SK-N-MC (cell line): ENCODE measurements around the gene CNOT6.

Experiments used
- EZH2 ChIP-seq: fragments of 200-600 bp; sonication (generic); IDR thresholded peaks from one replicate; pipeline ENCODE4 v1.6.1; 2017; ENCODE audit warnings: antibody characterized with exemption
- POLR2AphosphoS5 ChIP-seq: IDR thresholded peaks from 2 replicates; pipeline ENCODE4 v1.6.1; 2012; ENCODE audit warnings: mild to moderate bottlenecking, low read depth, low read length, borderline replicate concordance

DNA sequence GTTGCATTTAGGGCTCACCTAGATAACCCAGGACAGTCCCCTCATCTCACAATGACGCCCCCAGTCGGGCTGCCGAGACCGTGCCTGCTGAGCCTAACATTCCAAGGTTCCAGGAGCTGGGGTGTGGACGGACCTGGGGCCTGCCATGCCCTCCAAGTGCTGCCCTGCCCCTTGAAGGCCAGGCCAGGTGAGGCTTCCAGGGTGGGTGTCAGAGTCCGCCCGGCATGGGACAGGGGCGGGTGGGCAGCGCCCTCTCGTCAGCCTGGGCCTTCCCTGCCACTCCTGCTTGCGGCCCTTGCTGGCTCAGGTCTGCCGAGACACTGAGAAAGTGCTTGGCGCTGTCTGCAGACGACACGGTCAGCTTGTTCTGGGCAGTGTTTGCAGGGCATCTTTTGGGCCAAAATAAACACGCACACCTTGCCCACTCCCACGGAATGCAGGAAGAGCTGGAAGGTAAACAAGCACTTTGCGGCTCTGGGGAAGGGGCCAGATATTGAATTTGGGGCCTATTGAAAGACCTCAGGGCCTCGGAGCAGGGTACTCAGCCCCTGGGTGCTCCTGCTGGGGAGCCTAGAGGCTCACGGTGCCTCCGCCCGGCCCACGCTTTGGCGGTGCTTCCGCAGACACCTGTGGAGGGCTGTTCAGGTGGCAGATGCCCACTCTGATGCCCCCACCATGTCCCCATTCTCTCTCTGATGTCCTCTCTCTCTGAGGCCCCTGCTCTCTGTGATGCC is 101.4 kb downstream of the CNOT6 start:
- TF ChIP-seq EZH2 (no peak), POLR2AphosphoS5 (no peak)
